ENCODE results near the gene TIMP1.

TIMP1 gene

DNA sequence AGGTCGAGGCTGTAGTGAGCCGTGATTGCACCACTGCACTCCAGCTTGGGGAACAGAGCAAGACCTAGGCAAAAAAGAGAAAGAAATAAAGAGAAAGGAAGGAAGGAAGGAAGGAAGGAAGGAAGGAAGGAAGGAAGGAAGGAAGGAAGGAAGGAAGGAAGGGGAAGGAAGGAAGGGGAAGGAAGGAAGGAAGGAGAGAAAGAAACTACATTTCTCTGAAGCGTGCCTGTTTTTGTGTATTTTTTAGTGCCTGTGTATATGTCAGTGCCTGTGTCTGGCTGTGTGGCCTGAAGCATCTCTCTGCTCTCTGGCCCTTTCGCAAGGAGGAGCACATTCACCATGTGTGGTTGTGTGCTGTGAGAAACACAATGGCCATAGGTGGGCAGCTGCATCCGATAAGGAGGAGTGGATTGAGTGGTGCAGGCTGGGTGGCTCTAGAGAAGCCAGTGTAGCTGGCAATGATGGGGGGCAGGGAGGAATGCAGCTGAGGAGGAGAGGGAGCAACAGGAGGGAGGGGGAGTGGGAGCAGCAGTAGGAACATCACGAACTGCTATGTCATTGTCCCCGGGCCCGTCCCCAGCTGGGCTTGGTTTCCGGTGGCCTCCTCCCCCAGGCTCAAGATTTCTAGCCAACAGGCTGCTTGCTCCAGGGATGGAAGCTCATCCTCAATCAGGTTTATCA, 26.0 kb downstream of the TIMP1 start:
- no peak for DNase-seq

DNA sequence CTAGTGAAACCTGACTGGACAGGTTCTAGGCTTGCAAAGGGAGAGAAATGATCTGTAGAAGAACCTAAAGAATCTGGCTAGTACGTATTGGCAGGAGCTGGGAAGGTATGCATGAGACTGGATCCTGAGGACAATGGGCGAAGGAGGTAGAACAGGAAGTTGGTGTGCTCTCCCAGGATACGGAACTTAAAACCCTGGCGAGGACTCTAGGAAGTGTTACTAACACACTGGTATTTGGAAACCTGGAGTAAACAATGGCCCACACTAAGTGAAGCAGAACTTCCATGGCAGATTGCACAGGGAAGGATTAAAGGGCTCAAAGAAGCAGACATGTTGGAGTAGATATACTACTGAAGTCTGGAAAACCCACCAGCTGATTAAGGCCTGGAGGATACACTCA, 28.3 kb downstream of the TIMP1 start:
- DNase-seq: no peak

DNA sequence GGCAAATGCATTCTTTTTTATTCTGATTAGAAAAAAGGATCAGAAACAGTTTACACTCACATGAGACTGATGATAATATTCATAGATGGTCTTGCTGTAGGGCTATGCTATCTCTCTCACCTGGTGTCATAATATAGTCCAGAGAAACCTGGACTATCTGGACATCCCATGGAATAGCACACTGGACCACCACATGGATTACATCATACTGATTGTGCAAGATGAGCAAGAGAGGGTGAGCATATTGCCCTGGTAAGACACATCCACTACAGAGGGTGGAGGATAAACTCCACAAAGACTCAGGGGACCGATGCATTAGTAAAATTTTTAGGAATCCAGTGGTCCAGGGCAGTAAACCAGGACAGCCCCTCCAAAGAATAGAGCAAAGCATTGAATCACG, 29.3 kb downstream of the TIMP1 start:
- no peak for DNase-seq

DNA sequence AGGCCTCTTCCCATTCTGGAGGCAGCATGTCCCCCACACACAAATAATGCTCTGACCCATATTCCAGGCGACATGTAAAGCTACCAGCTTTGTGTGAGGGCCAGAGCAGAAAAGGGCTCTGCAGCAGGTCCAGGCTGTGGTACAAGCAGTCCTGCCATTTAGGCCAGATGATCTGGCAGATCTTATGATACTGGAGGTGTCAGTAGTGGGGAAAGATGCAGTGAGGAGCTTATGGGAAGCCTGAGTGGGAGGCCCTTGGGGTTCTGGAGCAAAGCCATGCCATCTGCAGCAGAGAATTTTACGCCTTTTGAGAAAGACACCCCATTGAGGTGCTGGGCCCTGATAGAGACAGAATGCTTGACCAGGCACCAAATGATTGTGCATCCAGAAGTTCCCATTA, 29.7 kb downstream of the TIMP1 start:
- no peak for DNase-seq

GRCh38 chrX:47612418-47612817, 30.2 kb downstream of the TIMP1 start:
- no peak for DNase-seq

GRCh38 chrX:47613082-47613481, 30.8 kb downstream of the TIMP1 start:
- DNase-seq: no peak

DNA sequence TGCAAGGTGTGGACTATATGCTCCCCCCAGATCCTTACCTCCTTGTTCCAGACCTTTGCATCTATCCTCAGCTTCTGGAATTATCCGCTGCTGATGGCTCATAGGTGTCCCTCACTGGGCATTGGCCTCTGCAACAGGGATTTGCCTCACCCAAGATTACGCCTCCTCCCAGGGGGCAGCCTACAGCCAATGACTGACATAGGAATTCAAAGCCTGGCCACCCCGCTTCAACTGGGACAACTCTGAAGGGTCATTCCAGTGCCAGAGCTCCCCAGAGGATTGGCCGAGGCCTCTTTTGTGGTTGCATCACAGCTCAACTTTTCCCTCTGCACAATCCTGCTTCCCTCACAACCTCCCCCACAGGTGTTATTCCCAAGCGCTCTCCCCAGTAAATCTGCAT, 32.4 kb downstream of the TIMP1 start:
- no peak for DNase-seq

- DNase-seq: no peak
Measured at GRCh38 chrX:47618923-47619485, 36.8 kb downstream of the TIMP1 start.

- DNase-seq: peak; percentile 23
Measured at GRCh38 chrX:47619486-47620302, 37.5 kb downstream of the TIMP1 start, which contains the start of gene SYN1. TSS of gene SYN1 (minus strand) at chrX:47619857. CDS start at chrX:47619728, 129 bp downstream.

DNA sequence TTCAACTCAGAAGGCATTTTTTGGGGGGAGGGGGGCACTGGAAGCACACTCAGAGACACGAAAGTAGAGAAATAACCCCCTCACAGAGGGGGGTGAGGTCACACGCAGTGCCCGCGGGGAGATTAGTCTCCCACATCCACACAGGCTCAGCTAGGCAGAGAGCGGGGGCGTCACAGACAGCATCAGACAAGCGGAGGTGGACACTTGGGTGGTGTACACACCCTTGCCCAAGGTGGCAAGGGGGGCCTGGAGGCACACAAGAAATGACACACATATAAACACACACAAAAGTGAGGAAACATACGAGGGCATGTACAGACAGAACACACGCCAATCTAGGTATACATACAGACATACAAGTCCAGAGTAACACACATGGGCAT, 38.1 kb downstream of the TIMP1 start:
- DNase-seq: no peak

DNA sequence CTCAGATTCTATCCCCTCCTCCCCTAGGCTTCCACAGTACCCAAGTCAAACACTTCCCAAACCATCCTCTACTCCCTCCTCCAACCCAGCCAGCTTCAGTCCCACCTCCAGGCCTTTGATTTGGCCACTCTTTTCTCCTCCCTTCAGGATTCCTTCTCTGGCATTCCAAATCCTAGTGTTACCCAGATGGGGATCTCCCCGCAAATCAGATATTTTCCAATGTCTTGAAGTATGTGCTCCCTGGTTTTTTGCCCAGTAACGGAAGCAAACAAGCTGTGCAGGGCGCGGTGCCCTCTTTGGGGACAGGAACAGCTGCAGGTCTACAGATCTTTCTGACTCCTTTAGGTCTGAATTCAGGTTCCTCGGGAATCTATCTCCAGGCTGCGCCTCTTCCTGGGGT, 39.6 kb downstream of the TIMP1 start:
- no peak for DNase-seq

DNA sequence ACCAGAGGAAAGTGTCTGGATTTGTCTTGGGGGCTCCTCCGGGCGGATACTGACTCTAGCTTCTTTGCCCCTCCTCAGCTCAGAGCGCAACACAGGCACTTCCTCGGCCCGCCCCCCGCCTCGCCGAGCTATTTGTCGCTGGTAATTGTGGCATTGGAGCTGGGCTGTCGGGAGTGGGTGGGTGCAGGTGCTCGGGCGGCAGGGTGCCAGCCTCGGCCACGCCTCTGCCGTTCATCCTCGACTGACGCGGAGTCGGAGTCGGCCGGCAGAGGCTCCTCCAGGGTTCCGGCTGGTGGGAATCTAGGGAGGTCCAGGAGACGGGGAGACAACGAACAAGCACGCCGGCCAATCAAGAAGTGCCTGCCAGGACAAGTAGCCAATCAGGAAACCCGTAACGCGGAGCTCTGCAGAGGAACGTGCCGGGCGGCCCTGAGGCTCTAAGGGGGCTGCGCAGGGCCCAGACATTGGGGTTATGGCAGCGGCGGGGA, 41.3 kb downstream of the TIMP1 start:
- peak; percentile 61 for DNase-seq

- no peak for DNase-seq
Measured at GRCh38 chrX:47625365-47625764, 43.1 kb downstream of the TIMP1 start.

GRCh38 chrX:47628982-47629381, 46.7 kb downstream of the TIMP1 start:
- no peak for DNase-seq

GRCh38 chrX:47629419-47630200, 47.4 kb downstream of the TIMP1 start, which contains the start of gene CFP:
TSS of gene CFP (minus strand) at chrX:47629930. CDS start at chrX:47629844, 86 bp downstream.
- no peak for DNase-seq

DNA sequence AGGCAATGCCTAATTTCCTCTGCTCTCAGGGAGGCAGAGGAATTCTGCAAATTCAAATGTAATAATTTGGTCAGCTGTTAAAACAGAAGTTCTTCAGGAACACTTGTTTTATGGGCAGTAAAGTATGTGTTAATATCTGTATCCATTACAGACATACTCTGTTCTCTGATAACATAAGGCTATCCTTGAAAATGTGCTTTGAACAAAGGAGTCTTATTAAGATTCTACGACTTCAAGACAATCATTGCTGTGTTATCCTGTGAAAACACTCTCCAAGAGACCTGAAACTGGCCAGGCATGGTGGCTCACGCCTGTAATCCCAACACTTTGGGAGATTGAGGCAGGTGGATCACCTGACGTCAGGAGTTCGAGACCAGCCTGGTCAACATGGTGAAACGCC, 49.4 kb downstream of the TIMP1 start:
- DNase-seq: no peak

DNA sequence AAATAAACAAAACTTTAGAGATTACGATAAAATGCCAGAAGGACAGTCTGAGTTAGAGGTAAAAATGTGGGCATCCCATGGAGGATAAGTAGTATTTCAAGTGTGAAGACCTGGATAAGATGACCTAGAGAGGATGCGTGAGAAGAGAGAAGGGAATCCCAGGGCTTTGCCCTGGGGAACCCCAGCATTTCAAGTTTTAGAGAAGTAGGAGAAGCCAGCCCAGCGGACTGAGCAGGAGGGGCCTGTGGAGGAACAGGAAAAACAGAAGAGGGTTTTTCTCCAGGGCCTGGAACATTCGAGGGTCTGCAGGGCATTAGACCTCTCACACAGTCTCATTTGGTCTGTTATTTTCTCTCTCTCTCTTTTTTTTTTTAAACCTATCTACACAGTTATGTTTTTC, 50.4 kb downstream of the TIMP1 start:
- DNase-seq: no peak

DNA sequence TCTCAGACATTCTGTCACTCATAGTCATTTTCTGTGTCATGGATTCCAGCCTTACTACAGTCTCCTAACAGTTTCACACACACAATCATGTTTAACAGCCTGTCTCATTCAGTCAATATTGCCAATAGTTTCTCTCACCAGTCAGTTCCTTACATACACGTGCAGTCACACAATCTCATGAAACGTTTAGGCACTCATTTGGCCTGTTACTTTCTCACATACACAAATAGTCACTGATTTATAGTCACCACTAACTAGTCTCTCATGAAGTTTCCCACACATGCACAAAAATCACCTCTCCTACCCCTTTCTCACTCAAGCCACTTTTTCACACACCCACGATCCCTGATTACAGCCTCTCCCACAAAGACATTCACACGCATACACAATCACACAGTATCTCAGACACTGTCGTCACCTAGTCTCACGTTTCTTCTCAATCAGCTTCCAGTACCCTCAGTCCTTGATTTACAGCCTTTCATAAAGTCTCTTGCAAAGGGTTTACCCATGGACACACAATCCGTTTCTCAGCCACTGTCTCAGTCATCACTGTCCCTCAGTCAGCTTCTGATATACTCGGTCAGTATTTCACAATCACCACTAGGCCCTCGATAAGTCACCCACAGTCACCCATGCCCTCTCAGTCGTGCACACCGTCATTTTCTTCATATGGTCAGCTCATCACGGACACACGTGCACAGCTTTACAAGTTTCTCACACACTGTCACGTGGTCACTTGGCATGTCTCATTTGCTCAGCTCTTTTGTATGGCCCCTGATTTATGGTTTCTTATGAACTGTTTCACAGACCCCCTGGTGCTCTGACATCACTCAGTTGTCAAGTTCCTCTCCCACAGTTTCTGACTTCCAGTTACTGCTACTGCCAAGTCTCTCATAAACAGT, 51.7 kb downstream of the TIMP1 start:
- DNase-seq: no peak

GRCh38 chrX:47634871-47635575, 52.8 kb downstream of the TIMP1 start:
- DNase-seq: no peak

Data from NCI-H1048 (cell line).